ENCODE data around the gene ALDH3B2. TPM values are rescaled to one million over a fixed set of nuclear protein-coding genes. Genes with fewer than 3 reads are reported as not detected.
"Not testable (repeated sequence)": the region's sequence is repeated elsewhere in the genome, so short reads cannot be mapped to it uniquely, and the experiment has no call there.

Gene ALDH3B2, protein sequence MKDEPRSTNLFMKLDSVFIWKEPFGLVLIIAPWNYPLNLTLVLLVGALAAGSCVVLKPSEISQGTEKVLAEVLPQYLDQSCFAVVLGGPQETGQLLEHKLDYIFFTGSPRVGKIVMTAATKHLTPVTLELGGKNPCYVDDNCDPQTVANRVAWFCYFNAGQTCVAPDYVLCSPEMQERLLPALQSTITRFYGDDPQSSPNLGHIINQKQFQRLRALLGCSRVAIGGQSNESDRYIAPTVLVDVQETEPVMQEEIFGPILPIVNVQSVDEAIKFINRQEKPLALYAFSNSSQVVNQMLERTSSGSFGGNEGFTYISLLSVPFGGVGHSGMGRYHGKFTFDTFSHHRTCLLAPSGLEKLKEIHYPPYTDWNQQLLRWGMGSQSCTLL
- under 1 TPM in 4 of 8 experiments, not detected in 4; 0.08 to 0.57 (median 0.15) TPM for total RNA-seq

DNA sequence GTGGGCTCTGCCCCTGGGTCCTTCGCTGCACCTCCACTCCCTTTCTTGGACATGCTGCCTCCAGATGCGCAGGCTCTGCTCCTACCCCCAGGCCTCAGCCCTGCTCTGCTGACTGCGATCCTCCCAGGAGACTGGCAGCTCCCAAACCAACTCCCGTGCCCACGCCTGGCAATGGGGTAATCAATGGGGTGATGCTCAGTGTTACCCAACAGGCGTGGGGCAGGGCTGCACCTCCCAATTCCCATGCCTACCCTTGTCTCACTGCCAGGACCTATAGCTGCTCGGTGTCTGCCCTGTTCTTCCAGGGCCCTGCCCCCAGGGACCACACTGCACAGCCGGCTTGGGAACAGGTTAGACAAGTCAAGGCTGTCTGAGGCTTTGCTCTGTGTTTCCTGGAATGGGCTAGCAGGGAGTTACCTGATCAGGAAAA is at the start of gene ALDH3B2:
Gene ALDH3B2, minus strand, starts transcription at position 182 of the 430 bp plus-strand sequence. CDS start 7,688 bp downstream, outside the sequence.
- Histone ChIP-seq H3K4me1 (replicated peaks in 1 of 2) (no peaks in the 10 kb centered on the region), H3K27ac (no peak within 1 kb of the TSS), H3K4me3 (no peak within 1 kb of the TSS)
- ATAC-seq (replicated peaks in 6 of 8): peak in 3 of 8 experiments; percentile 46 to 89 (median 50)
- 0 to 90% methylated on average over 1 to 2 of the region's 8 CpGs; no CpG with 5 or more reads in 8 of the 10 experiments for WGBS, 10 experiments
- in situ Hi-C loops (cut with MboI; ENCODE audit: low pct_unique_long_range_greater_than_20kb in 2 of 9, low sequenced_read_pairs in 9 of 9, unreplicated experiment in 9 of 9): no loop called here

- ATAC-seq (replicated peaks in 6 of 8); in situ Hi-C loops (cut with MboI; ENCODE audit: low pct_unique_long_range_greater_than_20kb in 2 of 9, low sequenced_read_pairs in 9 of 9, unreplicated experiment in 9 of 9); H3K4me1 ChIP-seq (replicated peaks in 1 of 2); H3K4me3 ChIP-seq; H3K27ac ChIP-seq: not testable (repeated sequence)
- WGBS, 10 experiments: 67 to 76% methylated on average over 1 to 3 of the region's 9 CpGs; no CpG with 5 or more reads in 8 of the 10 experiments
These were observed 48.6 kb upstream of the ALDH3B2 start for GRCh38 chr11:67723036-67723435.

- in situ Hi-C loops (cut with MboI; ENCODE audit: low pct_unique_long_range_greater_than_20kb in 2 of 9, low sequenced_read_pairs in 9 of 9, unreplicated experiment in 9 of 9); H3K27ac ChIP-seq; ATAC-seq (replicated peaks in 6 of 8); H3K4me1 ChIP-seq (replicated peaks in 1 of 2); H3K4me3 ChIP-seq: not testable (repeated sequence)
- WGBS, 10 experiments: 92% methylated on average over 2 of the region's 7 CpGs; no CpG with 5 or more reads in 9 of the 10 experiments
These were observed 41.8 kb upstream of the ALDH3B2 start for GRCh38 chr11:67716226-67716625.

DNA sequence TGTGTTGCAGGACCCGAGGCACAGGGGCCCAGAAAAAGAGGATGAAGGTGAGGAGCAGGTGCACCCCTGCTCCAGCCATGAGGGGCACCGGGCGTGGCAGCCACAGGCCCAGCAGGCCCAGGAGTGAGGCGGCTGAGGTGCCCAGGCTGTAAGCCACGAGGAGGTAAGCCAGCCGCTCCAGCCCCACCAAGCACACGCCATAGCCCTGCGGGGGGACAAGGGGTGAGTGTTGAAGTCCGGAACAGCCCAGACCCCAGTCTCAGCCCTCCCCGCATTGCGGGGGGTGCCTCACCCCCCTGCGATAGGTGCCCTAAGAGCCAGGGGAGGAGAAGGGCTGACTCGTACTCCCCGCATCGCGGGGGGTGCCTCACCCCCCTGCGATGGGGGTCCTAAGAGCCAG is 41.4 kb upstream of the ALDH3B2 start:
- in situ Hi-C loops (cut with MboI; ENCODE audit: low pct_unique_long_range_greater_than_20kb in 2 of 9, low sequenced_read_pairs in 9 of 9, unreplicated experiment in 9 of 9); H3K27ac ChIP-seq; H3K4me1 ChIP-seq (replicated peaks in 1 of 2); ATAC-seq (replicated peaks in 6 of 8); H3K4me3 ChIP-seq: not testable (repeated sequence)
- no CpG with 5 or more reads among the region's 17 CpGs for WGBS, 10 experiments

DNA sequence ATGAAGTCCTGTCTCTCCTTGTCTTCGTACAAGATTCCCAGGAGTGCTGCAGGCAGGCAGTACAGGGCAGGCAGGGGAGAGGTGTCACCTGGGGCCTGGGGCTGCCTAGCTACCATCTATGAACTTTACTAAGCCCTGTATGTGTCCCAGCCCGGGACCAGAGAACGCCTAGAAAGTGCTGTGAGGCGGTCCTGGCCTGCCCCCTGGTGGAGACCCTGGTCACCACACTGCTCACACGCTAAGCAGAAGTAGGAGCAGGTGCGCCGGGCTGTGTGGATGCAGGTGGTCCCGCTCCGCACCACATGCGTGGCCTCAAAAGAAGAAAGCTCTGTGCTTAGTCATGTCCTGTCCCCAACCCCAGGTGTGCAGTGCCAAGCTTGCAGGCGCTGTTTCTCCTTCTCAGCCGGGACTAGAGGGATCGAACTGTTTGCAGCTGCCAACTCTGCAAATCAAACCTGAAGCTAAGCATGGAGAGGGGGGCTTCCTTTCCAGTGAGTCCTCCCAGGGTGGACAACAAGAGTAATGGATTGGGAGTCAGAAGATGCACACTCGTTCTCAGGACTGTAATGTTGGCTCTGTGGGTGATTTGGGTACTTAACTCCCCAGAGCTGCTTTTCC is 39.6 kb upstream of the ALDH3B2 start:
- WGBS, 10 experiments: no CpG with 5 or more reads among the region's 14 CpGs
- in situ Hi-C loops (cut with MboI; ENCODE audit: low pct_unique_long_range_greater_than_20kb in 2 of 9, low sequenced_read_pairs in 9 of 9, unreplicated experiment in 9 of 9); H3K4me1 ChIP-seq (replicated peaks in 1 of 2); H3K27ac ChIP-seq; H3K4me3 ChIP-seq; ATAC-seq (replicated peaks in 6 of 8): not testable (repeated sequence)

DNA sequence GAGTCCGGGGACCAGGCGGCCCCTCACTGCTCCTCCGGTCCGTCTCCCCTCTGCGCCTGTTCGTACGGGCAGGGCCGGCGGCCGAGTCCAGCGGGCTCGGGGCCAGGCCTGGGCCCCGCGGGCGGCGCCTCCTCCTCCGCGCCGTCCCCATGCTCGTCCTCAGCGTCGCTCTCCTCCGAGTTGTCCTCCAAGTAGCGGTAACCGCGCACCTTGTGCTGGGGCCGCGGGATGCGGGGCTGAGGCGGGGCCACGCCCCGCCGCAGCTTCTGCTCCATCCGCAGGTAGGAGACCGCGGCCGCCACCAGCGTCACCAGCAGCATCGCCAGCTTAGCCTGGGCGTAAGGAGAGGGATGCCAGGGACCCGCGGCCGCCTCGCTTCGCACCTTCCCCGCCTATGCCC is 37.3 kb upstream of the ALDH3B2 start:
- H3K4me3 ChIP-seq; ATAC-seq (replicated peaks in 6 of 8); in situ Hi-C loops (cut with MboI; ENCODE audit: low pct_unique_long_range_greater_than_20kb in 2 of 9, low sequenced_read_pairs in 9 of 9, unreplicated experiment in 9 of 9); H3K27ac ChIP-seq; H3K4me1 ChIP-seq (replicated peaks in 1 of 2): not testable (repeated sequence)
- no CpG with 5 or more reads among the region's 46 CpGs for WGBS, 10 experiments

GRCh38 chr11:67711212-67711611 is 36.8 kb upstream of the ALDH3B2 start:
- H3K27ac ChIP-seq; H3K4me1 ChIP-seq (replicated peaks in 1 of 2); ATAC-seq (replicated peaks in 6 of 8); in situ Hi-C loops (cut with MboI; ENCODE audit: low pct_unique_long_range_greater_than_20kb in 2 of 9, low sequenced_read_pairs in 9 of 9, unreplicated experiment in 9 of 9): not testable (repeated sequence)
- H3K4me3 ChIP-seq: peak overlapping the region in 1 of 5 donors; percentile 10
- WGBS, 10 experiments: no CpG with 5 or more reads among the region's 31 CpGs

GRCh38 chr11:67709806-67710205 is 35.4 kb upstream of the ALDH3B2 start:
- in situ Hi-C loops (cut with MboI; ENCODE audit: low pct_unique_long_range_greater_than_20kb in 2 of 9, low sequenced_read_pairs in 9 of 9, unreplicated experiment in 9 of 9); H3K27ac ChIP-seq; ATAC-seq (replicated peaks in 6 of 8); H3K4me3 ChIP-seq; H3K4me1 ChIP-seq (replicated peaks in 1 of 2): not testable (repeated sequence)
- WGBS, 10 experiments: 90 to 100% methylated on average over 1 to 2 of the region's 11 CpGs; no CpG with 5 or more reads in 8 of the 10 experiments

- Histone ChIP-seq H3K4me3 (no peak overlapping the region), H3K27ac (no peak overlapping the region), H3K4me1 (replicated peaks in 1 of 2) (no peaks in the 10 kb centered on the region)
- in situ Hi-C loops (cut with MboI; ENCODE audit: low pct_unique_long_range_greater_than_20kb in 2 of 9, low sequenced_read_pairs in 9 of 9, unreplicated experiment in 9 of 9): no loop called here
- WGBS, 10 experiments: 47 to 100% (median 80%) methylated on average over 1 to 3 of the region's 3 CpGs; no CpG with 5 or more reads in 1 of the 10 experiments
- no peak for ATAC-seq (replicated peaks in 6 of 8)
These were observed 30.8 kb upstream of the ALDH3B2 start for GRCh38 chr11:67705264-67705663.

DNA sequence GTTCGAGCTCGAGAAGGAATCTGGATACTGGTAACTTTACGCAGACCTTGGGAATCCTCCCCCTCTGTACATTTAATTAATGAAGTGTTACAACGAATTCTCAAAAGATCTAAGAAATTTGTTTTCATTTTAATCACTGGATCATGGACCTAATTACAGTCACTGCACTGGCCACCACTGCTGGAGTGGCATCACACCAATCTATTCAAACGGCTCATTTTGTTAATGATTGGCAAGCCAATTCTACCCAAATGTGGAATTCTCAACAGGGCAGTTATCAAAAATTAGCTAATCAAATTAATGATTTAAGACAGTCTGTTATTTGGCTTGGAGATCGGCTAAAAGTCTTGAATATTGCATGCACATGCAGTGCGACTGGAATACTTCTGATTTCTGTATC is 30.1 kb upstream of the ALDH3B2 start:
- H3K4me3 ChIP-seq: no peak overlapping the region
- 56 to 100% (median 69%) methylated on average over 2 to 7 of the region's 7 CpGs; no CpG with 5 or more reads in 1 of the 10 experiments for WGBS, 10 experiments
- no peaks in the 10 kb centered on the region for H3K4me1 ChIP-seq (replicated peaks in 1 of 2)
- ATAC-seq (replicated peaks in 6 of 8): no peak
- no peak overlapping the region for H3K27ac ChIP-seq
- in situ Hi-C loops (cut with MboI; ENCODE audit: low pct_unique_long_range_greater_than_20kb in 2 of 9, low sequenced_read_pairs in 9 of 9, unreplicated experiment in 9 of 9): no loop called here

DNA sequence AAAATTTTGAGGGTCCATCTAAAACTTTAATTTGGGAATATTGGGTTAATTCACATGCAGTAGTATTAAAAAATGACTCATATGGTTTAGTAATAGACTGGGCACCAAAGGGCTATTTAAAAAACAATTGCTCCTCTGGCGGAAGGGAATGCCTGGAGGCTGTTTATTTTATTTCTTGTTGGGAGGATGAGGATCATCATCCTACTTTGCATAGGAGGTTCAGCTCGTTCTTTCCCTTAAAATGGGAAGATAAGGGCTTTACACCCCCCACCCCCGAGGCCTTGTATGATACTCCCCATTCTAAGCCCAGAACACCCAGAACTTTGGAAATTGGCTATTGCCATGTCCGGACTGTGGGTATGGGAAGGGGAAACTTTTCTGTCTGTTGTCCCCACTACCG is 29.3 kb upstream of the ALDH3B2 start:
- ATAC-seq (replicated peaks in 6 of 8); H3K4me3 ChIP-seq; in situ Hi-C loops (cut with MboI; ENCODE audit: low pct_unique_long_range_greater_than_20kb in 2 of 9, low sequenced_read_pairs in 9 of 9, unreplicated experiment in 9 of 9); H3K27ac ChIP-seq; H3K4me1 ChIP-seq (replicated peaks in 1 of 2): not testable (repeated sequence)
- WGBS, 10 experiments: 38 to 63% (median 45%) methylated on average over 1 to 4 of the region's 5 CpGs; no CpG with 5 or more reads in 6 of the 10 experiments

GRCh38 chr11:67700548-67701262 is 26.3 kb upstream of the ALDH3B2 start:
- no peak overlapping the region for H3K27ac ChIP-seq
- no peaks in the 10 kb centered on the region for H3K4me1 ChIP-seq (replicated peaks in 1 of 2)
- ATAC-seq (replicated peaks in 6 of 8): no peak
- H3K4me3 ChIP-seq: no peak overlapping the region
- in situ Hi-C loops (cut with MboI; ENCODE audit: low pct_unique_long_range_greater_than_20kb in 2 of 9, low sequenced_read_pairs in 9 of 9, unreplicated experiment in 9 of 9): no loop called here
- 60 to 100% (median 80%) methylated on average over 1 to 11 of the region's 11 CpGs for WGBS, 10 experiments

GRCh38 chr11:67700141-67700540 is 25.7 kb upstream of the ALDH3B2 start:
- 27 to 71% (median 60%) methylated on average over 2 to 10 of the region's 10 CpGs; no CpG with 5 or more reads in 2 of the 10 experiments for WGBS, 10 experiments

More at GRCh38 chr11:67700141-67700540, 25.7 kb upstream of the ALDH3B2 start:
- Histone ChIP-seq H3K4me3 (no peak overlapping the region), H3K27ac (no peak overlapping the region), H3K4me1 (replicated peaks in 1 of 2) (no peaks in the 10 kb centered on the region)
- no peak for ATAC-seq (replicated peaks in 6 of 8)
- in situ Hi-C loops (cut with MboI; ENCODE audit: low pct_unique_long_range_greater_than_20kb in 2 of 9, low sequenced_read_pairs in 9 of 9, unreplicated experiment in 9 of 9): no loop called here
